ENCODE results near the gene EXTL1.
A peak's percentile ranks its signal among the peaks of the same experiment; 100 is the strongest.

The EXTL1 gene

GRCh38 chr1:26041978-26042377, 20.4 kb downstream of the EXTL1 start:
- Histone ChIP-seq H3K9me3 (ENCODE audit: control insufficient read depth, low read length) (no peaks in the 10 kb centered on the region), H3K36me3 (ENCODE audit: control insufficient read depth, insufficient read depth, low read length) (no peaks in the 10 kb centered on the region), H3K4me3 (ENCODE audit: insufficient read depth, low read depth, low read length) (no peak overlapping the region), H3K27ac (ENCODE audit: insufficient read depth, low read depth, low read length, poor library complexity, severe bottlenecking) (no peak overlapping the region), H3K27me3 (ENCODE audit: control insufficient read depth, insufficient read depth, low read length, poor library complexity, severe bottlenecking) (peaks cover 67% of the 10 kb centered on the region), H3K4me1 (ENCODE audit: control insufficient read depth, insufficient read depth, low read length) (peaks cover 11% of the 10 kb centered on the region)
- 76 to 82% methylated on average over 4 of the region's 4 CpGs for WGBS, 2 experiments

GRCh38 chr1:26043765-26044164, 22.2 kb downstream of the EXTL1 start:
- no peak overlapping the region for H3K27ac ChIP-seq (ENCODE audit: insufficient read depth, low read depth, low read length, poor library complexity, severe bottlenecking)
- no peaks in the 10 kb centered on the region for H3K36me3 ChIP-seq (ENCODE audit: control insufficient read depth, insufficient read depth, low read length)
- 96 to 98% methylated on average over 2 of the region's 2 CpGs for WGBS, 2 experiments
- H3K4me1 ChIP-seq (ENCODE audit: control insufficient read depth, insufficient read depth, low read length): peaks cover 11% of the 10 kb centered on the region
- no peaks in the 10 kb centered on the region for H3K9me3 ChIP-seq (ENCODE audit: control insufficient read depth, low read length)
- no peak overlapping the region for H3K4me3 ChIP-seq (ENCODE audit: insufficient read depth, low read depth, low read length)
- H3K27me3 ChIP-seq (ENCODE audit: control insufficient read depth, insufficient read depth, low read length, poor library complexity, severe bottlenecking): peaks cover 78% of the 10 kb centered on the region

DNA sequence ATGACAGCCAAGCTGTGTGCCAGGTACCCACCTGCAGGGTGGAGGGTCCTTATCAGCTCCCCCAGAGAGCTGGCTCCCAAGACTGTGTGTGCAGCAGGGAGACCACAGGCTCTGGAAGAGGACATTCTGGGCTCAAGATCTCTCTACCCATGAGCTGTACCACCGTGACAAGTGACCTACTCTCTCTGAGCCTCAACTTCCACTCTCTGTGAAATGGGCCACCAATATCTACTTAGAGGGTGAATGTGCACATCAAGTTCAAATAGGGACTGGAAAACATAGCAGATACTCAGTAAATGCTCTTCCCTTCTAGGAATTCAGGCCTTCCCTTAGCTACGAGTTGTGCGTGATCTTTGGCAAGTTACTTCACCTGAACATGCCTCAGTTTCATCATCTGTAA, 22.8 kb downstream of the EXTL1 start:
- no peaks in the 10 kb centered on the region for H3K9me3 ChIP-seq (ENCODE audit: control insufficient read depth, low read length)
- WGBS, 2 experiments: 89 to 91% methylated on average over 3 of the region's 3 CpGs
- H3K4me1 ChIP-seq (ENCODE audit: control insufficient read depth, insufficient read depth, low read length): peaks cover 11% of the 10 kb centered on the region
- H3K36me3 ChIP-seq (ENCODE audit: control insufficient read depth, insufficient read depth, low read length): no peaks in the 10 kb centered on the region
- H3K4me3 ChIP-seq (ENCODE audit: insufficient read depth, low read depth, low read length): no peak overlapping the region
- H3K27ac ChIP-seq (ENCODE audit: insufficient read depth, low read depth, low read length, poor library complexity, severe bottlenecking): no peak overlapping the region
- H3K27me3 ChIP-seq (ENCODE audit: control insufficient read depth, insufficient read depth, low read length, poor library complexity, severe bottlenecking): peaks cover 85% of the 10 kb centered on the region

DNA sequence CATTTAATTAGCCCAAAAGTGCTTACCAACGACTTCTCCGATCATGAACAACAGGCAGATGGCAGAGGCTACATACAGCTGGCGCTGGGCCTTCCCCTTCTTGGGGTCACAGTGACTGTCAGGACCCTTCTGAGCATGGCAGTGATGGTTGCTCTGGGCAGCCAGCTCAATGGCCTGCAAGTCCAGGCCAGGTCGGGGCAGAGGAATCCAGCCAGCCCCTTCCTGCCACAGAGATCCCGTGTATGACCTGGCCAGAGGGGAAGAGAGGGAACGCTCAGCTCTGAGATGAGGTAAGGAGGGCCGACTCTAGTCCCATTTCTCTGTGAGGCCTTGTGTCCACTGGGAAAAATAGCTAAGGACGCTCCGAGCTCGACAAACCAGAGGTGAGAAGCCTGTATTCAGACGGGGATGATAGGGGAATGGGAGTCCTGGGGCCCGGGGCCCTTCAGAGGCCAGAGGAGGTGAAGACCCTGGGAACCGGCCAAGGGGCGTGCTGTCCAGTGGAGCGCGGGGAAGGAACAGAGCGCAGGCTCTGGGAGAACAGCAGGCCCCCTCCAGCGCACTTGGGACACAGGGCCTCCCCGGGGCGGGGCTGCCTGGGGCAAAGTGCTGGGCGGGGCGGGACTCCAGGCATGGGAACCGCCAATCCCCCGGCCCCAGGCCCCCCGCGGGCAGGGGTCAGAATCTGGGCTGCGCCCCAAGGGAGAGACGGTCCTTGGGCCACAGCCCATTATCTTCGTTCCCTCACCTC, 23.6 kb downstream of the EXTL1 start:
- no peaks in the 10 kb centered on the region for H3K36me3 ChIP-seq (ENCODE audit: control insufficient read depth, insufficient read depth, low read length)
- H3K27ac ChIP-seq (ENCODE audit: insufficient read depth, low read depth, low read length, poor library complexity, severe bottlenecking): no peak overlapping the region
- H3K4me1 ChIP-seq (ENCODE audit: control insufficient read depth, insufficient read depth, low read length): peaks cover 11% of the 10 kb centered on the region
- H3K27me3 ChIP-seq (ENCODE audit: control insufficient read depth, insufficient read depth, low read length, poor library complexity, severe bottlenecking): peaks cover 88% of the 10 kb centered on the region
- no peaks in the 10 kb centered on the region for H3K9me3 ChIP-seq (ENCODE audit: control insufficient read depth, low read length)
- 39% methylated on average over 29 of the region's 29 CpGs for WGBS, 2 experiments
- peak overlapping the region; percentile 13 for H3K4me3 ChIP-seq (ENCODE audit: insufficient read depth, low read depth, low read length)

GRCh38 chr1:26045722-26046245, 24.2 kb downstream of the EXTL1 start, which contains the start of gene SLC30A2:
SLC30A2 (minus strand) TSS chr1:26046118; CDS start chr1:26045896, 222 bp downstream.
- peak within 1 kb of the TSS; percentile 14 for H3K4me3 ChIP-seq (ENCODE audit: insufficient read depth, low read depth, low read length)
- 2% methylated on average over 62 of the region's 62 CpGs for WGBS, 2 experiments
- H3K36me3 ChIP-seq (ENCODE audit: control insufficient read depth, insufficient read depth, low read length): no peaks in the 10 kb centered on the region
- peaks cover 11% of the 10 kb centered on the region for H3K4me1 ChIP-seq (ENCODE audit: control insufficient read depth, insufficient read depth, low read length)
- no peaks in the 10 kb centered on the region for H3K9me3 ChIP-seq (ENCODE audit: control insufficient read depth, low read length)
- H3K27me3 ChIP-seq (ENCODE audit: control insufficient read depth, insufficient read depth, low read length, poor library complexity, severe bottlenecking): peaks cover 88% of the 10 kb centered on the region
- no peak within 1 kb of the TSS for H3K27ac ChIP-seq (ENCODE audit: insufficient read depth, low read depth, low read length, poor library complexity, severe bottlenecking)

- H3K9me3 ChIP-seq (ENCODE audit: control insufficient read depth, low read length): no peaks in the 10 kb centered on the region
- WGBS, 2 experiments: 12 to 13% methylated on average over 57 of the region's 57 CpGs
- peak overlapping the region; percentile 14 for H3K4me3 ChIP-seq (ENCODE audit: insufficient read depth, low read depth, low read length)
Measured at GRCh38 chr1:26046246-26047095, 24.9 kb downstream of the EXTL1 start.

DNA sequence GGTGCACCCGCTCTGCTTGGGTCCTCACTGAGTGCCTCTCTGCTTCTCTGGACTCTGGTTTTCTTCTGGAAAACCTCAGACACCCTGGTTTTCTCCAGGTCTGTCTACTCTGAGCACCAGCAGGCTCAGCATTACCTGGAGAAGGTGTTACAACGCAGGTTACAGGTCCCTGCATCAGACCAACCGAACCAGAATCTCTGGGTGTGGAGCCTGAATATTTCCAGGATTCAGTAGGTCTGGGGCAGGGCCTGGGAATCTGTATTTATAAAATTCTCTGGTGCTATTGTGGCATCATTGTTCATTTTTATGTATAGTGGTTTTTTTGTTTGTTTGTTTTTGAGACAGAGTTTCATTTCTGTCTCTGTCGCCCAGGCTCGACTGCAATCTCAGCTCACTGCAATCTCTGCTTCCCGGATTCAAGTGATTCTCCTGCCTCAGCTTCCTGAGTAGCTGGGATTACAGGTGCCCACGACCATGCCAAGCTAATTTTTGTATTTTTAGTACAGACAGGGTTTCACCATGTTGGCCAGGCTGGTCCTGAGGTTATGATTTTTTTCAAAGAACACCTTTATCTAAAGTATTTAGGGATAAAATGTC, 25.8 kb downstream of the EXTL1 start:
- no peaks in the 10 kb centered on the region for H3K36me3 ChIP-seq (ENCODE audit: control insufficient read depth, insufficient read depth, low read length)
- 88 to 91% methylated on average over 7 of the region's 7 CpGs for WGBS, 2 experiments

More at GRCh38 chr1:26046246-26047095, 24.9 kb downstream of the EXTL1 start:
- H3K4me1 ChIP-seq (ENCODE audit: control insufficient read depth, insufficient read depth, low read length): peaks cover 11% of the 10 kb centered on the region
- H3K27ac ChIP-seq (ENCODE audit: insufficient read depth, low read depth, low read length, poor library complexity, severe bottlenecking): no peak overlapping the region
- no peaks in the 10 kb centered on the region for H3K36me3 ChIP-seq (ENCODE audit: control insufficient read depth, insufficient read depth, low read length)
- peaks cover 89% of the 10 kb centered on the region for H3K27me3 ChIP-seq (ENCODE audit: control insufficient read depth, insufficient read depth, low read length, poor library complexity, severe bottlenecking)

GRCh38 chr1:26049531-26050247, 28.1 kb downstream of the EXTL1 start:
- H3K36me3 ChIP-seq (ENCODE audit: control insufficient read depth, insufficient read depth, low read length): no peaks in the 10 kb centered on the region
- H3K27me3 ChIP-seq (ENCODE audit: control insufficient read depth, insufficient read depth, low read length, poor library complexity, severe bottlenecking): peaks cover 57% of the 10 kb centered on the region
- no peak overlapping the region for H3K4me3 ChIP-seq (ENCODE audit: insufficient read depth, low read depth, low read length)
- no peak overlapping the region for H3K27ac ChIP-seq (ENCODE audit: insufficient read depth, low read depth, low read length, poor library complexity, severe bottlenecking)
- H3K4me1 ChIP-seq (ENCODE audit: control insufficient read depth, insufficient read depth, low read length): peaks cover 14% of the 10 kb centered on the region
- H3K9me3 ChIP-seq (ENCODE audit: control insufficient read depth, low read length): no peaks in the 10 kb centered on the region
- WGBS, 2 experiments: 82 to 83% methylated on average over 10 of the region's 10 CpGs

More for the DNA sequence above, 25.8 kb downstream of the EXTL1 start:
- Histone ChIP-seq H3K27ac (ENCODE audit: insufficient read depth, low read depth, low read length, poor library complexity, severe bottlenecking) (no peak overlapping the region), H3K27me3 (ENCODE audit: control insufficient read depth, insufficient read depth, low read length, poor library complexity, severe bottlenecking) (peaks cover 81% of the 10 kb centered on the region), H3K4me3 (ENCODE audit: insufficient read depth, low read depth, low read length) (no peak overlapping the region), H3K9me3 (ENCODE audit: control insufficient read depth, low read length) (no peaks in the 10 kb centered on the region), H3K4me1 (ENCODE audit: control insufficient read depth, insufficient read depth, low read length) (peaks cover 11% of the 10 kb centered on the region)

GRCh38 chr1:26050248-26050640, 28.7 kb downstream of the EXTL1 start:
- Histone ChIP-seq H3K4me1 (ENCODE audit: control insufficient read depth, insufficient read depth, low read length) (peaks cover 14% of the 10 kb centered on the region), H3K36me3 (ENCODE audit: control insufficient read depth, insufficient read depth, low read length) (no peaks in the 10 kb centered on the region), H3K27ac (ENCODE audit: insufficient read depth, low read depth, low read length, poor library complexity, severe bottlenecking) (no peak overlapping the region), H3K4me3 (ENCODE audit: insufficient read depth, low read depth, low read length) (no peak overlapping the region), H3K9me3 (ENCODE audit: control insufficient read depth, low read length) (no peaks in the 10 kb centered on the region), H3K27me3 (ENCODE audit: control insufficient read depth, insufficient read depth, low read length, poor library complexity, severe bottlenecking) (peaks cover 52% of the 10 kb centered on the region)
- WGBS, 2 experiments: 94 to 97% methylated on average over 6 of the region's 6 CpGs

Measured in ectodermal cell (in vitro differentiated cells).